GM19043 (cell line): ENCODE measurements around the gene LGALS7.

Experiments
- ATAC-seq: cut with Tn5 transposase; IDR thresholded peaks from one replicate; pipeline ENCODE4 v1.9.1; 2021; ENCODE audit warnings: low read depth; ENCODE audit not compliant: unreplicated experiment

The LGALS7 gene

GRCh38 chr19:38728752-38729541 lies 44.4 kb downstream of the LGALS7 start:
- ATAC-seq, result no peak

- ATAC-seq, result no peak
Measured at GRCh38 chr19:38727868-38728660, 45.3 kb downstream of the LGALS7 start.

- no peak for ATAC-seq
Measured at GRCh38 chr19:38727306-38727867, 45.9 kb downstream of the LGALS7 start.

- ATAC-seq, result no peak
Measured at GRCh38 chr19:38726761-38727301, 46.5 kb downstream of the LGALS7 start.

- no peak for ATAC-seq
Measured at GRCh38 chr19:38726284-38726673, 47.0 kb downstream of the LGALS7 start.

- no peak for ATAC-seq
Measured at GRCh38 chr19:38725469-38726283, 47.6 kb downstream of the LGALS7 start.

GRCh38 chr19:38723990-38724854 lies 49.1 kb downstream of the LGALS7 start:
- ATAC-seq, result no peak

GRCh38 chr19:38723606-38723965 lies 49.7 kb downstream of the LGALS7 start:
- no peak for ATAC-seq

- ATAC-seq, result no peak
Measured at GRCh38 chr19:38722947-38723605, 50.2 kb downstream of the LGALS7 start.

GRCh38 chr19:38721979-38722773 lies 51.1 kb downstream of the LGALS7 start:
- ATAC-seq, result no peak

- ATAC-seq, result no peak
Measured at GRCh38 chr19:38721496-38721895, 51.8 kb downstream of the LGALS7 start.
